NB4 (cell line): Measurements from ENCODE around the gene CD8B2.
"Not testable (repeated sequence)": the region's sequence is repeated elsewhere in the genome, so short reads cannot be mapped to it uniquely, and the experiment has no call there.

Experiments used
- DNase-seq: peaks from one replicate; pipeline ENCODE4 v3.0.0; 2010; ENCODE audit warnings: low read depth
- H3K4me3 ChIP-seq: one replicate; pipeline ENCODE4 v1.5.1; 2011; ENCODE audit warnings: mild to moderate bottlenecking, low read depth, low read length, moderate library complexity
- CTCF ChIP-seq: IDR thresholded peaks from one replicate; pipeline ENCODE4 v1.5.1; 2012; ENCODE audit warnings: low read depth, low read length
- MYC ChIP-seq: IDR thresholded peaks from 2 replicates; pipeline ENCODE4 v1.6.1; 2011; ENCODE audit warnings: low read depth, low read length
- POLR2A ChIP-seq: IDR thresholded peaks from 2 replicates; pipeline ENCODE4 v1.6.1; 2011; ENCODE audit warnings: mild to moderate bottlenecking; ENCODE audit not compliant: insufficient read length; ENCODE audit errors: extremely low read depth
- TF ChIP-seq, protein P1 (sequence below): IDR thresholded peaks from 2 replicates; pipeline ENCODE4 v1.6.1; 2011; ENCODE audit warnings: low read depth, low read length

CD8B2 gene

DNA sequence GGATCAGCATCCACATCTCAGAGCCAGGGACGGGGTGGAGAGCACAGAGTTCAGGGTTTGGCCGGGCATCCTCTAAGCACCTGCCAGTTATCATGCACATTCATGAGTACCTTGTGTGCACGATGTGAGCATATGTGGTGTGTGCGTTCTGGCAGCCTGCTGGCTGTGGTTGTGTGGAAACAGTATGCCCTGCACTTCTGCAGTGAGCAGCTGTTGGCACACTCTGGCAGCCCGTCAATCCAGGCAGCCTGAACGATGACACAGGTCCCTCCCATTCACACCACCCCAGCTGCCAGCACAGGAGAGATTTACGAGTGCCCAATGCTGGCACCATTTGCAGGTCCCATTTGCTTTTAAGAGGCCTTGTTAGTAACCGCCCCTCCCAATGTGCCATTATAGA lies 74.2 kb downstream of the CD8B2 start:
- no peak for TF ChIP-seq MYC
- TF ChIP-seq, protein P1, sequence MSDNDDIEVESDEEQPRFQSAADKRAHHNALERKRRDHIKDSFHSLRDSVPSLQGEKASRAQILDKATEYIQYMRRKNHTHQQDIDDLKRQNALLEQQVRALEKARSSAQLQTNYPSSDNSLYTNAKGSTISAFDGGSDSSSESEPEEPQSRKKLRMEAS: no peak
- no peak for DNase-seq
- H3K4me3 ChIP-seq: no peak overlapping the region

DNA sequence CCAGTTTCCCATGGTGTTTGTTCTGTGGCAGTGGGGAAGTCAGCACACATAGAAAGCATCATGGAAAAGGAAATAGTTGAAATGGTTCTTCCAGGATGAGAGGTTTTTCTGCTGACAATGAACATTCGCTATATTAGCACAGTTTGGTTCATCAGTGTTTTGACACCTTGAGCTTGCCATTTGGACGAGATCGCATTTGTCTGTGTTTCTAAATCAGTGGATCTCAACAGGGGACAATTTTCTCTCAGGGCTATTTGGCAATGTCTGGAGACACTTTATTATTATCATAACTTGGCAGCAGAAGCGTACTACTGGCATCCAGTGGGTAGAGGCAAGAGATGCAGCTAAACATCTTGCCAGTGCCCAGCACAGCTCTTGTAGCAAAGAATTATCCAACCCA lies 74.6 kb downstream of the CD8B2 start:
- H3K4me3 ChIP-seq: no peak overlapping the region
- no peak for DNase-seq
- TF ChIP-seq POLR2A (no peak), CTCF (no peak), MYC (no peak)
- TF ChIP-seq, protein P1: no peak

DNA sequence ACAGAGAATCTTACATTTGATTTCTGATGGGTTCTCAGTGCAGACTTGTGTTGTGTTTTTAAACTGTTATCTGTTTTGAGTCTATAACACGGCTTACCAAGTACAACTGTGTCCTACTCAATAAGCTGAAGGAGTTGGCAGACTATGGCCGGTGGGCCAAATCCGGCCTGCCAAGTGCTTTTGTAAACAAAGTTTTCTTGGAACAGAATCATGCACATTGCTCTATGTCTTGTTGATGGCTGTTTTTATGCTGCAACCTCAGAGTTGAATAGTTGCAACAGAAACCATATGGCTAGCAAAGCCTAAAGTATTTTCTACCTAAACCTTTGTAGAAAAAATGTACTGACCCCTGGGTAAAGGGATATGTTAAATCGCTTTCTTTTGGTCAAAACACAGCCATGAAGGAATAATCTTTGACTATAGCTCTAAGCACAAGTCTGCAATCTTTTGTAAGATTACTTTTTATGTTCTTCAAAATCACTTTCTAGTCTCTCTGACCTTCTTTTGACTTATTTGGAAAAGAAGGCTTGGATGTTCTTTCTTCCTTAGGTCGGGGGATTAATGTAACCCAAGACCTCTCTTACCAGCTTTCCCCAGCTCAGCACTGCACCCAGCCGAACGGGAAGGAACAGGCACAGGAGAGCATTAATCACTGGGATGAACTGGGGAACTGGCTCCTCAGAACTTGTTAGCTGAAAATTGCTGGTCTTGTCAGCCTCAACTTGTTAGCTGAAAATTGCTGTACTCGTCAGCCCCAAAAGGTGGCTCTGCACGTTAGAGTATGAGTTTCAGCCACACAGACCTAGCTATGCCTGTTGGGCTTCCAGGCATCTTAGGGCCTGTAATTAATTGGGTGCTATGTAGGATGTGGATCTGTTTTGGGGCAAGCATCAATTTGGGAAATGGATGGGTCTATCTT lies 75.4 kb downstream of the CD8B2 start:
- no peak overlapping the region for H3K4me3 ChIP-seq
- no peak for TF ChIP-seq POLR2A
- TF ChIP-seq, protein P1: no peak
- no peak for TF ChIP-seq CTCF
- no peak for TF ChIP-seq MYC
- DNase-seq: no peak

GRCh38 chr2:106563195-106563594 lies 76.0 kb downstream of the CD8B2 start:
- no peak for DNase-seq
- TF ChIP-seq MYC (no peak), CTCF (no peak), POLR2A (no peak)
- TF ChIP-seq, protein P1: no peak
- H3K4me3 ChIP-seq: no peak overlapping the region

GRCh38 chr2:106565599-106565998 lies 78.4 kb downstream of the CD8B2 start:
- TF ChIP-seq POLR2A: no peak
- TF ChIP-seq, protein P1: no peak
- no peak for TF ChIP-seq CTCF
- no peak for TF ChIP-seq MYC
- H3K4me3 ChIP-seq: no peak overlapping the region
- DNase-seq: no peak

DNA sequence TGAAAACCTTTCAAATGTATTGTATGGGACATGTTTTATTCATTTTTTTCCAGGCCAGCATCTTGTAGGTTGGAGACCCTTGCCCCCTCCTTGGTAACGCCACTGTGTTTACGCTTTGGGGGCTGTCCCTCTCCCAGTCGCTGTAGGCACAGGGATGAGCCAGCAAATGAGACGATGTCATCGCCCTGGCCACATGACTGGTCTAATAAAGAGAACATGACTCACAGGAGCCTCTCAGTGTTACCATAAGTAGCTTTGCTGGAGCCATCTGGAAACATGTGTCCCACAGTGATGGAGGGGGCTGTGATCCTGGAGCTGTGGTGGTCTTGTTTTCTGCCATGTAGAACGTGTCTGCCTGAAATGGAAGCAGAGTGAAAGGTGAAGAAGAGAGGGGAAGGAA lies 78.9 kb downstream of the CD8B2 start:
- TF ChIP-seq, protein P1: no peak
- TF ChIP-seq MYC (no peak), POLR2A (no peak), CTCF (no peak)
- H3K4me3 ChIP-seq: no peak overlapping the region
- DNase-seq: no peak

DNA sequence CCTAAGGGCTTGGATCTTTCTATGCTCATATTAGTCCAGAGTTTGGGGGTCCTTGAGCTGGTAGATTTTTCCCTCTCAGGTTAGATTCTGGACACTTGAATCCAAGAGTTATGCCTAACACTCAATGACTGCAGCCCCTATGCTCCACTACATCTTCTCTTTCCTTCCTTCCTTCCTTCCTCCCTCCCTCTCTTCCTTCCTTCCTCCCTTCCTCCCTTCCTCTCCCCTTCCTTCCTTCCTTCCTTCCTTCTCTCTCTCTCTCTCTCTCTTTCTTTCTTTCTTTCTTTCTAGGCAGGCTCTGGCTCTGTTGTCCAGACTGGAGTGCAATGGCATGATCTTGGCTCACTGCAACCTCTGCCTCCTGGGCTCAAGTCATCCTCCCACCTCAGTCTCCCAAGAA lies 79.3 kb downstream of the CD8B2 start:
- H3K4me3 ChIP-seq, DNase-seq: not testable (repeated sequence)
